Pancreas (tissue), 10 donors: ENCODE data around the gene E2F8. TPM values are rescaled to one million over a fixed set of nuclear protein-coding genes. Genes with fewer than 3 reads are reported as not detected.
"Not testable (repeated sequence)": the region's sequence is repeated elsewhere in the genome, so short reads cannot be mapped to it uniquely, and the experiment has no call there.

Source experiments
- ATAC-seq, 4 donors: fragments of 200-7000 bp; cut with Tn5 transposase; one replicate each; pipeline versions ENCODE4 v1.8.0 to v1.9.1; 2020; ENCODE audit warnings: mild to moderate bottlenecking in 4 of 4, moderate library complexity in 4 of 4
- DNase-seq, 6 donors: peaks; one replicate each; pipeline ENCODE4 v3.0.0-alpha.2; 2020
- FAIRE-seq: peaks from 2 replicates; lab custom pipeline; 2012; peaks lifted over from hg19 to GRCh38; lab: Jason Lieb, UNC
- H3K27ac ChIP-seq, 4 donors: fragments of 200-600 bp; sonication (generic); 1 replicate in 3 of 4; 2 replicates in 1 of 4; pipeline versions ENCODE4 v1.5.0 to v1.8.0; 2020
- H3K27me3 ChIP-seq, 4 donors: fragments of 200-600 bp; one replicate each; pipeline ENCODE4 v1.8.0; 2021
- H3K36me3 ChIP-seq, 3 donors: fragments of 200-600 bp; sonication (generic) in 1 of 3; one replicate each; pipeline versions ENCODE4 v1.5.0 to v1.8.0; 2020 to 2021
- H3K4me1 ChIP-seq, 3 donors: fragments of 200-600 bp; one replicate each; pipeline ENCODE4 v1.8.0; 2021
- H3K4me3 ChIP-seq, 4 donors: fragments of 200-600 bp; sonication (generic) in 2 of 4; one replicate each; pipeline versions ENCODE4 v1.5.0 to v1.8.0; 2020 to 2021
- H3K9me3 ChIP-seq, 4 donors: fragments of 200-600 bp; one replicate each; pipeline ENCODE4 v1.8.0; 2021
- CTCF ChIP-seq, 4 donors: fragments of 200-600 bp; sonication (generic) in 3 of 4; IDR thresholded peaks; one replicate each; pipeline versions ENCODE4 v1.5.0 to v1.8.0; 2021; ENCODE audit warnings: antibody characterized with exemption in 4 of 4
- WGBS, 2 donors: extraction: QIAGEN DNeasy Blood & Tissue Kit; methylation state at CpG; one replicate each; pipeline ENCODE4 v1.1.7; 2013; 5-methylcytosine and 5-hydroxymethylcytosine counted together
- intact Hi-C, 3 donors: fragments of 100-400 bp; cut with DNase I; formaldehyde crosslinking; loops; one replicate each; pipeline versions ENCODE4 v1.11.1 to v1.14.2; 2022
- polyA plus RNA-seq, 2 donors: library from polyadenylated mRNA; stranded (reverse); fragments of 200-250 nt; gene quantifications; one replicate each; pipeline ENCODE4 v1.2.3, GENCODE V29; 2013
- total RNA-seq, 6 donors: library from RNA; stranded (reverse); fragmentation: NEBNext Ultra II Directional in 4 of 6; extraction: Animal tissue kit (Norgen Biotek cat#: 25700) in 4 of 6; gene quantifications; one replicate each; pipeline versions ENCODE4 v1.2.1 to v1.2.4, GENCODE V29; 2021 to 2023
- donor health status: healthy with polysubstance abuse.
- donor health status: DM: no; HTN: no; CAD: no; lungs with moderate emphysema.
- donor health status: DM: no; HTN: no; CAD: no.
- donor health status: control.
- donor health status: control.
- donor health status: Bipolar disorder and iron deficiency.
- donor health status: DM: yes; HTN: yes; CAD: no.
- donor health status: DM: no; HTN: no; CAD: no.
- donor health status: DM: no; HTN: no; CAD: no.
- donor health status: DM: yes; HTN: yes; CAD: no.

Gene E2F8
- total and polyA plus RNA-seq, 8 donors: 0.06 to 0.44 (median 0.15) TPM; not detected in 5

GRCh38 chr11:19263333-19263732, 22.6 kb upstream of the E2F8 start:
- Histone ChIP-seq H3K27ac (no peak overlapping the region), H3K27me3 (no peaks in the 10 kb centered on the region), H3K4me1 (no peaks in the 10 kb centered on the region), H3K4me3 (no peak overlapping the region), H3K9me3 (no peaks in the 10 kb centered on the region), H3K36me3 (no peaks in the 10 kb centered on the region)
- ATAC-seq: peak in 1 of 4 donors; percentile 41
- DNase-seq: no peak
- FAIRE-seq: no peak
- intact Hi-C loops: no loop called here
- no peak for TF ChIP-seq CTCF (IDR thresholded peaks at IDR 0.05)
- WGBS, 2 donors: 47 to 57% methylated on average over 3 of the region's 3 CpGs

DNA sequence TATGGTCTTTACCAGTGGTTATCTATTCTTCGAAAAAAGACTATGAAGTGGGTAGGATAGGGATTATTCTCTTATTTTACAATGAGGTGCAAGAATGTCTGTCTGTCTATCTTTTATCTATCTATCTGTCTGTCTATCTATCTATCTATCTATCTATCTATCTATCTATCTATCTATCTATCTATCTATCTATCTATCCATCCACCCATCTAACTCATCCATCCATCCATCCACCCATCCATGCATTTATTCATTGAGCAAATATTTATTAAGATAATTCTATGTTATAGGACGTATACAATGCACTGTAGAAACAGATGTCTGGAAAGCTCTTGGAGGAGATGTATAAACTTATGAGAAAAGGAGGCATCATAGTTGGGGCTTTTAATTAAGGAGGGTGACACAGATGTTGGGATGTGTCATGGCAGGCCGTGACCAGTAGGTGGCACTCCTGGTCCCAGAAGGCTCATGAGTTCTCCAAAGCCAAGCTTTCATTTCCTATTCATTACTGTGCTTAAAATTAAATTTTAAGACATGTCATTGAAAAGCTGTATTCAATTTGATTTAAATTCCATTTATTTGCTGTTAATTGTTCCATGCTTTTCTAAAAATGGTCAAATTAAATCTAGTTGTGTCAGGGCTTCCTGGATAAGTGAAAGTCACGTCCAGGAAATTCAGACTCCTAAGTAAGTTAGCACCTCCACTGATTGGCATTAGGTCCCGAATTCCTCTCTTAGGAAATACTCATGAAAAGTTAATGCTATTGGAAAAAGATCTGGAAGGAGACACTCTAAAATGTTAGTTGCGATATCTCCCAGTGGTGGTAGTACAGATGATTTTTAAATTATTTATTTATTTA, 19.0 kb upstream of the E2F8 start:
- H3K9me3 ChIP-seq: no peaks in the 10 kb centered on the region
- no peaks in the 10 kb centered on the region for H3K36me3 ChIP-seq
- intact Hi-C loops: no loop called here
- DNase-seq (peak; percentile 22 to 86 (median 66)), ATAC-seq (peak; percentile 61 to 97 (median 90)), FAIRE-seq (peak; percentile 91)
- TF ChIP-seq CTCF (IDR thresholded peaks at IDR 0.05): peak; percentile 80 to 97 (median 94)
- no peaks in the 10 kb centered on the region for H3K4me1 ChIP-seq
- H3K27ac ChIP-seq: no peak overlapping the region
- peak overlapping the region in 1 of 4 donors; percentile 9 for H3K4me3 ChIP-seq
- 41 to 46% methylated on average over 6 of the region's 6 CpGs for WGBS, 2 donors
- no peaks in the 10 kb centered on the region for H3K27me3 ChIP-seq

- no peaks in the 10 kb centered on the region for H3K36me3 ChIP-seq
- no peak for ATAC-seq
- intact Hi-C loops: no loop called here
- no peak overlapping the region for H3K4me3 ChIP-seq
- no peak for FAIRE-seq
- no peaks in the 10 kb centered on the region for H3K9me3 ChIP-seq
- no peak overlapping the region for H3K27ac ChIP-seq
- no peak for TF ChIP-seq CTCF (IDR thresholded peaks at IDR 0.05)
- WGBS, 2 donors: 71 to 80% methylated on average over 4 of the region's 4 CpGs
- no peaks in the 10 kb centered on the region for H3K4me1 ChIP-seq
- H3K27me3 ChIP-seq: no peaks in the 10 kb centered on the region
- DNase-seq: no peak
These were observed 18.0 kb upstream of the E2F8 start for GRCh38 chr11:19258641-19259230.

DNA sequence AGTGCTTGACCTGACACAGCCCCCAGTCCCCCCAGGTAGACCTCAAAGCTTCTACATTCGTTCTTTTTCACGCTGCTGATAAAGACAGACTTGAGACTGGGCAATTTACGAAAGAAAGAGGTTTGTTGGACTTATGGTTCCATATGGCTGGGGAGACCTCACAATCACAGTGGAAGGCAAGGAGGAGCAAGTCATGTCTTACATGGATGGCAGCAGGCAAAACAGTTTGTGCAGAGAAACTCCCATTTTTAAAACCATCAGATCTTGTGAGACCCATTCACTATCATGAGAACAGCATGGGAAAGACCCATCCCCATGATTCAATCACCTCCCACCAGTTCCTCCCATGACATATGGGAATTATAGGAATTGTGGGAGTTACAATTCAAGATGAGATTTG, 13.7 kb upstream of the E2F8 start:
- H3K9me3 ChIP-seq, ATAC-seq, H3K36me3 ChIP-seq, H3K27ac ChIP-seq, H3K4me1 ChIP-seq, DNase-seq, intact Hi-C loops, H3K27me3 ChIP-seq, H3K4me3 ChIP-seq, FAIRE-seq: not testable (repeated sequence)
- 50 to 59% methylated on average over 3 of the region's 3 CpGs for WGBS, 2 donors

DNA sequence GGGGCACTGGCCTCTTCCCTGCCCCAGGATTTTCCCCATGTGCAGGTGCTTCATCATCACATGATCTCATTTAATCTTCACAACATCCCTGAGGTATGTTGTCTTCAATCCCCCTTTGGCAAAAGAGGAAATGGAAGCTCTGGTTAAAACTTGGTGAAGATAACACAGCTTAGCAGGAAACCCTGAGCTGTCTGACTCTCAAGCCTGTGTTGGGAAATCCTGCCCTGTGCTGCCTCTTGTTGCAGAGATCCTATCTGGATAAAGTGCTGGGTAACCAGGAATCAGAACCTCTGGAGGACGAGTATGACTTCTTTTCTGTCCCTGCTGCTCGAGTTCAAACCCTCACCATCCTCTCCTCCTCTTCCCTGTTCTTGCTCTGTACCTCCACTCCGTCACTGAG, 13.1 kb upstream of the E2F8 start:
- H3K9me3 ChIP-seq: no peaks in the 10 kb centered on the region
- H3K4me3 ChIP-seq: no peak overlapping the region
- DNase-seq (no peak), FAIRE-seq (no peak), ATAC-seq (no peak)
- no peak overlapping the region for H3K27ac ChIP-seq
- intact Hi-C loops: no loop called here
- H3K27me3 ChIP-seq: no peaks in the 10 kb centered on the region
- H3K36me3 ChIP-seq: no peaks in the 10 kb centered on the region
- TF ChIP-seq CTCF (IDR thresholded peaks at IDR 0.05): no peak
- H3K4me1 ChIP-seq: no peaks in the 10 kb centered on the region
- 70 to 77% methylated on average over 3 of the region's 3 CpGs for WGBS, 2 donors
